Anterior cingulate cortex (tissue), 58 donors: ENCODE data around the gene COL20A1.
"Not testable (repeated sequence)": the region's sequence is repeated elsewhere in the genome, so short reads cannot be mapped to it uniquely, and the experiment has no call there.

Source experiments
- DNase-seq, 58 donors: peaks; one replicate each; lab custom pipeline; 2025; lab: John Stamatoyannopoulos, UW

The COL20A1 gene

GRCh38 chr20:63301671-63302070 is 8.7 kb downstream of the COL20A1 start:
- no peak for DNase-seq

- DNase-seq = no peak
These were observed 10.2 kb downstream of the COL20A1 start for GRCh38 chr20:63303095-63303666.

GRCh38 chr20:63305393-63305792 is 12.4 kb downstream of the COL20A1 start:
- DNase-seq = no peak

GRCh38 chr20:63305933-63306672 is 13.1 kb downstream of the COL20A1 start:
- DNase-seq = not testable (repeated sequence)

GRCh38 chr20:63306673-63307537 is 13.9 kb downstream of the COL20A1 start:
- DNase-seq = no peak

- DNase-seq = no peak
These were observed 14.7 kb downstream of the COL20A1 start for GRCh38 chr20:63307538-63308217.

- DNase-seq = no peak
These were observed 15.4 kb downstream of the COL20A1 start for GRCh38 chr20:63308218-63308911.

- DNase-seq = peak in 25 of 58 donors; percentile 7 to 55 (median 26)
These were observed 16.5 kb downstream of the COL20A1 start for GRCh38 chr20:63309261-63310071.

- DNase-seq = no peak
These were observed 17.4 kb downstream of the COL20A1 start for GRCh38 chr20:63310265-63310991.

- no peak for DNase-seq
These were observed 18.3 kb downstream of the COL20A1 start for GRCh38 chr20:63311186-63311832.

- no peak for DNase-seq
These were observed 18.9 kb downstream of the COL20A1 start for GRCh38 chr20:63311833-63312243.

GRCh38 chr20:63312273-63312672 is 19.3 kb downstream of the COL20A1 start:
- no peak for DNase-seq

- DNase-seq = peak in 22 of 58 donors; percentile 8 to 54 (median 30)
These were observed 19.8 kb downstream of the COL20A1 start for GRCh38 chr20:63312690-63313348.

- no peak for DNase-seq
These were observed 20.5 kb downstream of the COL20A1 start for GRCh38 chr20:63313349-63314014.

GRCh38 chr20:63314015-63314471 is 21.1 kb downstream of the COL20A1 start:
- DNase-seq = peak in 9 of 58 donors; percentile 10 to 37 (median 23)

GRCh38 chr20:63314566-63315239 is 21.7 kb downstream of the COL20A1 start:
- no peak for DNase-seq
